A673 (cell line): Measurements from ENCODE around the gene CBY2. TPM values are rescaled to one million over a fixed set of nuclear protein-coding genes. Genes with fewer than 3 reads are reported as not detected.

Experiments
- BruUV-seq: library from RNA; stranded (reverse); fragments of 400-500 nt; replicated peaks from 2 replicates; lab custom pipeline; 2021; lab: Mats Ljungman, UMichigan
- CTCF ChIA-PET: fragments of 300-600 bp; sonication (Branson Sonifier 250); formaldehyde crosslinking; loops from one replicate; lab custom pipeline; 2022; ENCODE audit warnings: antibody characterized with exemption; lab: Charles Lee
- POLR2A ChIA-PET: fragments of 300-600 bp; sonication (Branson Sonifier 250); formaldehyde crosslinking; loops from one replicate; lab custom pipeline; 2022; ENCODE audit warnings: antibody characterized with exemption; ENCODE audit not compliant: low non-redundant PET; lab: Charles Lee
- DNase-seq: peaks from one replicate; pipeline ENCODE4 v3.0.0-alpha.2; 2015; ENCODE audit warnings: low spot score
- H3K27ac ChIP-seq: fragments of 200-600 bp; sonication (generic); 2 replicates; pipeline ENCODE4 v1.5.1; 2016; ENCODE audit warnings: mixed run types, low read depth, mild to moderate bottlenecking, mixed read lengths, antibody characterized with exemption, low read length; ENCODE audit not compliant: poor library complexity, severe bottlenecking
- H3K27me3 ChIP-seq: fragments of 200-600 bp; sonication (generic); replicated peaks from 2 replicates; pipeline ENCODE4 v1.6.1; 2017; ENCODE audit warnings: mixed run types, low read depth, mild to moderate bottlenecking, mixed read lengths, antibody characterized with exemption, low read length; ENCODE audit not compliant: insufficient read depth, poor library complexity
- H3K36me3 ChIP-seq: fragments of 200-600 bp; sonication (generic); 2 replicates; pipeline ENCODE4 v1.6.1; 2016; ENCODE audit warnings: mixed run types, mild to moderate bottlenecking, mixed read lengths, antibody characterized with exemption, low read length; ENCODE audit not compliant: insufficient read depth, poor library complexity, severe bottlenecking
- H3K4me1 ChIP-seq: fragments of 200-600 bp; sonication (generic); 2 replicates; pipeline ENCODE4 v1.6.1; 2017; ENCODE audit warnings: mixed run types, mild to moderate bottlenecking, mixed read lengths, antibody characterized with exemption, low read length; ENCODE audit not compliant: insufficient read depth, poor library complexity, severe bottlenecking
- H3K4me3 ChIP-seq: fragments of 200-600 bp; sonication (generic); 2 replicates; pipeline ENCODE4 v1.5.1; 2016; ENCODE audit warnings: low read depth, mixed run types, mild to moderate bottlenecking, mixed read lengths, low read length; ENCODE audit not compliant: poor library complexity, severe bottlenecking
- H3K9me3 ChIP-seq: fragments of 200-600 bp; sonication (generic); 2 replicates; pipeline ENCODE4 v1.6.1; 2016; ENCODE audit warnings: mixed run types, low read depth, mild to moderate bottlenecking, mixed read lengths, antibody characterized with exemption, low read length; ENCODE audit not compliant: poor library complexity, severe bottlenecking
- EZH2 ChIP-seq: fragments of 200-600 bp; sonication (generic); IDR thresholded peaks from 2 replicates; pipeline ENCODE4 v1.6.1; 2017; ENCODE audit warnings: borderline replicate concordance, low read depth, mild to moderate bottlenecking, mixed read lengths, antibody characterized with exemption, low read length; ENCODE audit not compliant: poor library complexity, severe bottlenecking
- intact Hi-C: fragments of 100-400 bp; cut with micrococcal nuclease; formaldehyde crosslinking; loops from one replicate; pipeline ENCODE4 v1.10.0; 2022; ENCODE audit not compliant: unreplicated experiment
- total RNA-seq: library from RNA; stranded (reverse); gene quantifications from 2 replicates; pipeline ENCODE4 v1.2.3, GENCODE V29; 2021
- TF ChIP-seq, protein P1 (sequence below): fragments of 300-800, 200-600 bp; sonication (generic); conservative IDR thresholded peaks from 2 replicates; pipeline ENCODE4 v1.5.1; 2017; ENCODE audit warnings: low read depth, mild to moderate bottlenecking, antibody characterized with exemption, low read length, moderate library complexity, mixed read lengths

The CBY2 gene
- total RNA-seq, 1 experiment from 2014 or later, result not detected

DNA sequence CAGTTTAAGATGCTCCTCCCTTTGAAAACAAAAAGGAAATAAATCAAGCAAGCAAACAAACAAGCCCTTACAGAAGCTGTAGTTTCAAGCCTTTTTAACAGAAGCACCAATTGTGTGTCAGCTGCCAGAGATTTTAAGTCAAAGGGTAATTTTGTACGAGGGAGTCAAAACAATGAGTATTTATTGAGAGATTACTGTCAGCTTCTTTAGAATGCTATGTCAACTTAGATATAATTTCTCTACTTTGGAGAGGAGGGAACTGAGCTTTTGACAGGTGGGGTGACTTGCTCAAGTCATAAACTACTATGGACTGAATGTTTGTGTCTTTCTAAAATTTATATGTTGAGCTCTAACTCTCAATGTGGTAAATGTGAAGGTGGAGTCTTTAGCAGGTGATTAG lies 10.5 kb upstream of the CBY2 start:
- no peaks in the 10 kb centered on the region for H3K4me1 ChIP-seq
- no peaks in the 10 kb centered on the region for H3K36me3 ChIP-seq
- DNase-seq, result no peak
- BruUV-seq, result no TSS peak
- no peak overlapping the region for H3K27ac ChIP-seq
- no peaks in the 10 kb centered on the region for H3K27me3 ChIP-seq
- intact Hi-C loops, result no loop called here
- H3K9me3 ChIP-seq, result no peaks in the 10 kb centered on the region
- POLR2A ChIA-PET, result no interaction called here
- no peak for TF ChIP-seq EZH2
- TF ChIP-seq, protein P1, sequence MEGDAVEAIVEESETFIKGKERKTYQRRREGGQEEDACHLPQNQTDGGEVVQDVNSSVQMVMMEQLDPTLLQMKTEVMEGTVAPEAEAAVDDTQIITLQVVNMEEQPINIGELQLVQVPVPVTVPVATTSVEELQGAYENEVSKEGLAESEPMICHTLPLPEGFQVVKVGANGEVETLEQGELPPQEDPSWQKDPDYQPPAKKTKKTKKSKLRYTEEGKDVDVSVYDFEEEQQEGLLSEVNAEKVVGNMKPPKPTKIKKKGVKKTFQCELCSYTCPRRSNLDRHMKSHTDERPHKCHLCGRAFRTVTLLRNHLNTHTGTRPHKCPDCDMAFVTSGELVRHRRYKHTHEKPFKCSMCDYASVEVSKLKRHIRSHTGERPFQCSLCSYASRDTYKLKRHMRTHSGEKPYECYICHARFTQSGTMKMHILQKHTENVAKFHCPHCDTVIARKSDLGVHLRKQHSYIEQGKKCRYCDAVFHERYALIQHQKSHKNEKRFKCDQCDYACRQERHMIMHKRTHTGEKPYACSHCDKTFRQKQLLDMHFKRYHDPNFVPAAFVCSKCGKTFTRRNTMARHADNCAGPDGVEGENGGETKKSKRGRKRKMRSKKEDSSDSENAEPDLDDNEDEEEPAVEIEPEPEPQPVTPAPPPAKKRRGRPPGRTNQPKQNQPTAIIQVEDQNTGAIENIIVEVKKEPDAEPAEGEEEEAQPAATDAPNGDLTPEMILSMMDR, result no peak
- CTCF ChIA-PET, result no interaction called here
- no peak overlapping the region for H3K4me3 ChIP-seq

GRCh38 chr13:45695198-45695730 lies 6.9 kb upstream of the CBY2 start:
- H3K27ac ChIP-seq, result peak overlapping the region; percentile 55
- DNase-seq, result no peak
- no peaks in the 10 kb centered on the region for H3K9me3 ChIP-seq
- POLR2A ChIA-PET, result no interaction called here
- no peaks in the 10 kb centered on the region for H3K36me3 ChIP-seq
- intact Hi-C loops, result no loop called here
- H3K27me3 ChIP-seq, result no peaks in the 10 kb centered on the region
- no peak for TF ChIP-seq EZH2
- TF ChIP-seq, protein P1, result no peak
- no peak overlapping the region for H3K4me3 ChIP-seq
- BruUV-seq, result no TSS peak
- no peaks in the 10 kb centered on the region for H3K4me1 ChIP-seq
- CTCF ChIA-PET, result no interaction called here

- no peaks in the 10 kb centered on the region for H3K4me1 ChIP-seq
- TF ChIP-seq, protein P1, result no peak
- no peak for TF ChIP-seq EZH2
- POLR2A ChIA-PET, result no interaction called here
- no peaks in the 10 kb centered on the region for H3K36me3 ChIP-seq
- CTCF ChIA-PET, result no interaction called here
- no TSS peak for BruUV-seq
- H3K4me3 ChIP-seq, result no peak overlapping the region
- no peak for DNase-seq
- H3K27me3 ChIP-seq, result no peaks in the 10 kb centered on the region
- H3K27ac ChIP-seq, result no peak overlapping the region
- intact Hi-C loops, result no loop called here
- no peaks in the 10 kb centered on the region for H3K9me3 ChIP-seq
These were observed 5.4 kb upstream of the CBY2 start for GRCh38 chr13:45696610-45697226.
